Activated naive CD8-positive, alpha-beta T cell treated with anti-CD3 and anti-CD28 coated beads, Interleukin-2, amount 10 ng/mL, durations not matched to agents 7 days and 5 days (primary cell): ENCODE results near the gene SAA4. TPM values are rescaled to one million over a fixed set of nuclear protein-coding genes. Genes with fewer than 3 reads are reported as not detected.
"Not testable (repeated sequence)": the region's sequence is repeated elsewhere in the genome, so short reads cannot be mapped to it uniquely, and the experiment has no call there.

Experiments used
- ATAC-seq: fragments of 150-1000 bp; cut with Tn5 transposase; one replicate; pipeline ENCODE4 v1.10.0; 2021; ENCODE audit warnings: low read depth, moderate library complexity
- POLR2A ChIA-PET: fragments of 350-600 bp; sonication (Branson Sonifier 250); formaldehyde crosslinking; loops from one replicate; lab custom pipeline; 2021; ENCODE audit warnings: antibody characterized with exemption; lab: Charles Lee
- DNase-seq: peaks from one replicate; pipeline ENCODE4 v3.0.0; 2021
- H3K27ac Mint-ChIP-seq: one replicate; pipeline ENCODE4 v1.8.0; 2022; ENCODE audit warnings: mild to moderate bottlenecking, mixed read lengths
- H3K27me3 Mint-ChIP-seq: one replicate; pipeline ENCODE4 v1.8.0; 2022; ENCODE audit warnings: mild to moderate bottlenecking, moderate library complexity, mixed read lengths
- H3K36me3 Mint-ChIP-seq: one replicate; pipeline ENCODE4 v1.8.0; 2021; ENCODE audit warnings: mild to moderate bottlenecking, mixed read lengths
- H3K4me1 Mint-ChIP-seq: one replicate; pipeline ENCODE4 v1.8.0; 2021; ENCODE audit warnings: mixed read lengths
- H3K4me3 Mint-ChIP-seq: one replicate; pipeline ENCODE4 v1.8.0; 2022; ENCODE audit warnings: mild to moderate bottlenecking, moderate library complexity, mixed read lengths
- H3K9me3 Mint-ChIP-seq: one replicate; pipeline ENCODE4 v1.8.0; 2021; ENCODE audit warnings: mixed read lengths
- total RNA-seq, 2 experiments: library from RNA; stranded (reverse); gene quantifications; one replicate each; pipeline ENCODE4 v1.2.3, GENCODE V29; 2021

Gene SAA4
- total RNA-seq, 2 experiments from 2014 or later, result not detected

DNA sequence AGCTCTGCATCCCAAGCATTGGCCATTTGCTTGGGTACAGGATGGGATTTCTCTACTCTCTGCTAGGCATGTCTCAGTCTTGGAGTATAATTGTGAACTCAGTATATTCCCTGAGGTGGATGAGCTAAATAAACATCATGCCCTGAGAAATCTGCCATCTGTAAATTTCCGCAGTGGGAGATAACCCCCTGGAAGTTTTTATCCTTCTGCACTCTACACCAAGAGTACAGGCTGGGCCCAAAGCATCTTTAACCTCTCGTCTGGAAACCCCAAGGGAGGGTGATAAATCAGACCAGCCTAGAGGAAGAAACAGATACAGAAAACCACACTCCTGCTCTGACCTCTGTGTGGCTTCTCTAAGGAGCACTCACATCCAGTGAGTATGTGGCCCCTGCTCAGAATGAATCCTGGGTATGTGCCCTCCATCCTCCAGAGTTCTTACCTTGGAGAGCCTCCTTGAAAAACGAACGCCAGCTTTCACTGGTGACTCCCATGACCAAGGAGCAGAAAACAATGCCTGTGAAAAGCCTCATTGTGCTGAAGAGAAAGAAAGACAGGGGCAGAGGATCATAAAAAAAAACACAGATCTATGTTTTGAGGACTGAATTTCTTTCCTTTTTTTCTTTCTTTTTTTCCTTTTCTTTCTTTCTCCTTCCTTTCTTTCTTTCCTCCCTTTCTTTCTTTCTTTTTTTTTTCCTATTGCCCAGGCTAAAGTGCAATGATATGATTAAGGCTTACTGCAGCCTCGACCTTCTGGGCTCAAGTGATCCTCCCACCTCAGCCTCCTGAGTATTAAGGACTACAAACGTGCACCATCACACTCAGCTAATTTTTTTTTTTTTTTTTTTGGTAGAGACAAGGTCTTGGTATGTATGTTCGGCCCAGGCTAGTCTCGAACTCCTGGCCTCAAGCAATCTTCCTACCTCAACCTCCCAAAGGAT, 938 bp downstream of the SAA4 start:
- Mint-ChIP-seq H3K36me3 (no peaks in the 10 kb centered on the region), H3K4me1 (no peaks in the 10 kb centered on the region), H3K27ac (no peak overlapping the region), H3K9me3 (no peaks in the 10 kb centered on the region), H3K27me3 (peaks cover 65% of the 10 kb centered on the region), H3K4me3 (no peak overlapping the region)
- POLR2A ChIA-PET, result no interaction called here
- no peak for ATAC-seq
- DNase-seq, result no peak

DNA sequence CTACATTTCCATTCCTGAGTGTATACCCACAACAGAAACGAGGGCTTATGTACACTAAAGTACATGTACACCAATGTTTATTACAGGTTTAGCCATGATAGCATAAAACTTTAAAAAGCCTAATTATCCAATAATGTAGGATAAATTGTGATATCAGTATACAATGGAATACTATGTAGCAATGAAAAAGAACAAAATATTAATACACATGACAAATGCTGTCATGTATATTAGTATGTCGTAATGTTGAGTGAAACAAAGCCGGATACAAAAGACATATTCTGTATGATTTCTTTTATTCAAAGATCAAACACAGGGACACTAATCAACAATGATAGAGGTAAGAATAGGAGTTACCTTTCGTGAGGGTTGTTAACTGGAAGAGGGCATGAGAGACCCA, 2.7 kb downstream of the SAA4 start:
- ATAC-seq (no peak), DNase-seq (no peak)
- no peaks in the 10 kb centered on the region for H3K9me3 Mint-ChIP-seq
- POLR2A ChIA-PET, result no interaction called here
- no peaks in the 10 kb centered on the region for H3K4me1 Mint-ChIP-seq
- H3K4me3 Mint-ChIP-seq, result no peak overlapping the region
- no peaks in the 10 kb centered on the region for H3K36me3 Mint-ChIP-seq
- H3K27ac Mint-ChIP-seq, result no peak overlapping the region
- peaks cover 56% of the 10 kb centered on the region for H3K27me3 Mint-ChIP-seq

GRCh38 chr11:18230859-18231258, 5.7 kb downstream of the SAA4 start:
- Mint-ChIP-seq H3K4me3 (no peak overlapping the region), H3K9me3 (no peaks in the 10 kb centered on the region), H3K4me1 (no peaks in the 10 kb centered on the region), H3K27ac (no peak overlapping the region), H3K27me3 (peaks cover 31% of the 10 kb centered on the region), H3K36me3 (no peaks in the 10 kb centered on the region)
- DNase-seq, result no peak
- POLR2A ChIA-PET, result no interaction called here
- no peak for ATAC-seq

DNA sequence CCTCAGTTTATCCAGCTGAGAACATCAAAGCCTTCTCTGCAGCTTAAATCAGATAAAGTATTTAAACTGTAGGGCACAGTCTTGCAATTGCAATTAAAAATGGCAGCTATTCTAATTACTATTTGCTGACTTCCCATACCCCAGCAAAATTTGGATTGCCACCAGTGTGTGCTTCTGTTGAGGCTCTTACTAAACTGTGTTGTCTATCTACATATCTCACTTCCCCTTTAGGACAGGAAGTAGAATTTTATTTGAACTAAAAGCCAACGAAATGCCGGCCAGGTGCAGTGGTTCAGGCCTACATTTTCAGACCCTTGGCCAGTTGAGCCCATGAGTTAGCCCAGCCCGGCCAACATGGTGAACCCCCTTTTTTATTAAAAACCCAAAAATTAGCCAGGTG, 7.1 kb downstream of the SAA4 start:
- H3K4me1 Mint-ChIP-seq, result no peaks in the 10 kb centered on the region
- POLR2A ChIA-PET, result interaction anchor here (0.7 kb wide), 1 partner anchor 504 kb away, joined by 3 read pairs; no protein-coding TSS in a partner anchor
- H3K27me3 Mint-ChIP-seq, result peaks cover 28% of the 10 kb centered on the region
- H3K9me3 Mint-ChIP-seq, result no peaks in the 10 kb centered on the region
- no peak for DNase-seq
- H3K4me3 Mint-ChIP-seq, result no peak overlapping the region
- no peak overlapping the region for H3K27ac Mint-ChIP-seq
- no peak for ATAC-seq
- no peaks in the 10 kb centered on the region for H3K36me3 Mint-ChIP-seq

DNA sequence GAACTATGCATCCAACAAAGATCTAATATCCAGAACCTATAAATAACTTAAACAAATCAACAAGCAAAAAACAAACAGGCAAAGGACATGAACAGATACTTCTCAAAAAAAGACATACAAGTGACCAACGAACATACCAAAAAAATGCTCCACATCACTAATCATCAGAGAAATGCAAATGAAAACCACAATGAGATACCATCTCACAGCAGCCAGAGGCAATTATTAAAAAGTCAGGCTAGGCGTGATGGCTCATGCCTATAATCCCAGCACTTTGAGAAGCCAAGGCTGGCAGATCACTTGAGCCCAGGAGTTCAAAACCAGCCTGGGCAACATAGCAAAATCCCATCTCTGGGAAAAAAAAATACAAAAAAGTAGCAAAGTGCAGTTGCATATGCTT, 10.7 kb downstream of the SAA4 start:
- H3K4me3 Mint-ChIP-seq, result no peak overlapping the region
- H3K27ac Mint-ChIP-seq, result no peak overlapping the region
- ATAC-seq (no peak), DNase-seq (no peak)
- H3K27me3 Mint-ChIP-seq, result peaks cover 9% of the 10 kb centered on the region
- no peaks in the 10 kb centered on the region for H3K9me3 Mint-ChIP-seq
- H3K4me1 Mint-ChIP-seq, result no peaks in the 10 kb centered on the region
- POLR2A ChIA-PET, result no interaction called here
- H3K36me3 Mint-ChIP-seq, result no peaks in the 10 kb centered on the region

- Mint-ChIP-seq H3K4me1 (no peaks in the 10 kb centered on the region), H3K9me3 (no peaks in the 10 kb centered on the region), H3K4me3 (no peak overlapping the region), H3K27ac (no peak overlapping the region), H3K36me3 (no peaks in the 10 kb centered on the region), H3K27me3 (peaks cover 17% of the 10 kb centered on the region)
- no peak for ATAC-seq
- DNase-seq, result no peak
- POLR2A ChIA-PET, result no interaction called here
Measured at GRCh38 chr11:18223591-18224387, 12.8 kb downstream of the SAA4 start.

GRCh38 chr11:18222814-18223421, 13.7 kb downstream of the SAA4 start:
- H3K9me3 Mint-ChIP-seq, result no peaks in the 10 kb centered on the region
- DNase-seq, result no peak
- no peaks in the 10 kb centered on the region for H3K36me3 Mint-ChIP-seq
- peaks cover 17% of the 10 kb centered on the region for H3K27me3 Mint-ChIP-seq
- no peak overlapping the region for H3K27ac Mint-ChIP-seq
- POLR2A ChIA-PET, result no interaction called here
- no peak for ATAC-seq
- H3K4me3 Mint-ChIP-seq, result no peak overlapping the region
- H3K4me1 Mint-ChIP-seq, result no peaks in the 10 kb centered on the region

DNA sequence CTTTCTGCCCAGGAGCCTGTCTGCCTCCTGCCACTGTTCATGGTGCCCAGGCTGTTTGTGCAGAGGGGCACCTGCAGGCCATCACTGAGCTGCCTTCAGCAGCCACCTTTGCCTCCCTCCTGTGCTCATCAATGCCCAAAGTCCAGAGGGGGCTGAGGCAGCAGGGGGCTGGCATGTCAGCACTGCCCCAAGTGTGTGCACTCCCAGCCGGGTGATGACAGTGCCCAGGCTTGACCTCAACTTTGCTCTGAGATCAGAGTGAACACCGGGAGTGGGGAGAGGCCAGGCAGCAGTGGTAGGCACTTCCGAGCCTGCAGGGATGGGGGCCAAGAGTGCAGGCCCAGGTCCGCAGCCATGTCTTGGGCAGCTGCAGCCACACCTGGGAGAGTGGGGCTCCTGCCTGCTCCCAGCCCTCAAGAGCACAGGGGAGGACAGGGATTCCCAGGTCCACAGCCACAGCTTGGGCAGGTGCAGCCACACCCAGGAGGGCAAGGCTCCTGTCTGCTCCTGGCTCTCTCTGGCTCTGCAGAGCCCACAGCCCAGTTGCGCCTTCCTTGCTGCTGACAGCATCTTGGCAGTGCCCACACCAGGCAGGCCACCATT, 15.2 kb downstream of the SAA4 start:
- POLR2A ChIA-PET, result no interaction called here
- ATAC-seq, result no peak
- no peaks in the 10 kb centered on the region for H3K9me3 Mint-ChIP-seq
- H3K27ac Mint-ChIP-seq, result no peak overlapping the region
- H3K4me3 Mint-ChIP-seq, result no peak overlapping the region
- no peak for DNase-seq
- H3K27me3 Mint-ChIP-seq, result peaks cover 23% of the 10 kb centered on the region
- no peaks in the 10 kb centered on the region for H3K36me3 Mint-ChIP-seq
- H3K4me1 Mint-ChIP-seq, result no peaks in the 10 kb centered on the region

GRCh38 chr11:18209058-18209457, 27.5 kb downstream of the SAA4 start:
- Mint-ChIP-seq H3K4me3 (no peak overlapping the region), H3K27me3 (peaks cover 64% of the 10 kb centered on the region), H3K4me1 (peaks cover 1% of the 10 kb centered on the region), H3K36me3 (no peaks in the 10 kb centered on the region), H3K9me3 (no peaks in the 10 kb centered on the region), H3K27ac (no peak overlapping the region)
- ATAC-seq, result no peak
- POLR2A ChIA-PET, result no interaction called here
- no peak for DNase-seq

DNA sequence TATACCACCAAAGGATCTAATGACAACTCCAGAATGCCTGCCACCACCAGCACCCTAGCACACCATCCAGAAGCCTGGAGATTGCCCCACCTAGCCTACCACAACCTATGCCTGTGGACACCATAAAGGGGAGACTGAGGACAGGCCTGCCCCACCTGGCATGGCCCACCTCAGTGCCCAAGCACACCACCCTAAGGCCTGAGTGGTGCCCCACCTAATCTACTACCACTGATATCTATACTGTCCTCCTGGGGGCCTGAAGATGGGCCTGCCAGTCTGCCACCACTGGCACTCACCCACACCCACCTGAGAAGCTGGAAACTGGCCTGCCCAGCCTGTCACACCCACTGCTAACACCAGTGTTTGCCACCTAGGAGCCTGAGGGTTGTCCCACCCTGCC, 31.8 kb downstream of the SAA4 start:
- H3K4me3 Mint-ChIP-seq, result no peak overlapping the region
- peaks cover 1% of the 10 kb centered on the region for H3K4me1 Mint-ChIP-seq
- H3K27me3 Mint-ChIP-seq, result peaks cover 54% of the 10 kb centered on the region
- ATAC-seq (no peak), DNase-seq (no peak)
- H3K9me3 Mint-ChIP-seq, result no peaks in the 10 kb centered on the region
- H3K36me3 Mint-ChIP-seq, result no peaks in the 10 kb centered on the region
- no peak overlapping the region for H3K27ac Mint-ChIP-seq
- POLR2A ChIA-PET, result no interaction called here

DNA sequence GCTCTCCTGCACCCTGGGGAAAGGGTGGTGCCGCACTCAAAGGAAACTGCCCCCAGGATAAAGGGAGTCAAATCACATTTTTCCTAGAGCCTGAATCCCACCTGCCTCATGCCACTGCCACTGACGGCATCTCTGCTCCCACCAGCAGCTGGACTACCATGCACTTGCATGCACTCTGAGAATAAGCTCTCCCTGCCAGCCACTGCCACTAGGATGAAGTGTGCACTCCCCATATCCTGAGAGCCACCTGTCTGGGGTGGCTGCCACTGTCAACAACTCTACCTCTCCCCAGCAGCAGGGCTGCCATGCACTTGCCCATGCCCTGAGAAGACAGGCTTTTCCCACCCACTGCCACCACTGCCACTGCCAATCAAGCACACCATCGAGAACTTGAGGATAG, 32.4 kb downstream of the SAA4 start:
- no peaks in the 10 kb centered on the region for H3K9me3 Mint-ChIP-seq
- H3K27ac Mint-ChIP-seq, result no peak overlapping the region
- ATAC-seq, result no peak
- no peaks in the 10 kb centered on the region for H3K36me3 Mint-ChIP-seq
- no peak overlapping the region for H3K4me3 Mint-ChIP-seq
- DNase-seq, result no peak
- POLR2A ChIA-PET, result no interaction called here
- peaks cover 1% of the 10 kb centered on the region for H3K4me1 Mint-ChIP-seq
- H3K27me3 Mint-ChIP-seq, result peaks cover 54% of the 10 kb centered on the region

GRCh38 chr11:18203723-18204122, 32.9 kb downstream of the SAA4 start:
- POLR2A ChIA-PET, result no interaction called here
- H3K9me3 Mint-ChIP-seq, result no peaks in the 10 kb centered on the region
- no peak for ATAC-seq
- H3K4me1 Mint-ChIP-seq, result peaks cover 1% of the 10 kb centered on the region
- no peak overlapping the region for H3K4me3 Mint-ChIP-seq
- H3K27me3 Mint-ChIP-seq, result peaks cover 52% of the 10 kb centered on the region
- no peak for DNase-seq
- H3K36me3 Mint-ChIP-seq, result no peaks in the 10 kb centered on the region
- no peak overlapping the region for H3K27ac Mint-ChIP-seq

DNA sequence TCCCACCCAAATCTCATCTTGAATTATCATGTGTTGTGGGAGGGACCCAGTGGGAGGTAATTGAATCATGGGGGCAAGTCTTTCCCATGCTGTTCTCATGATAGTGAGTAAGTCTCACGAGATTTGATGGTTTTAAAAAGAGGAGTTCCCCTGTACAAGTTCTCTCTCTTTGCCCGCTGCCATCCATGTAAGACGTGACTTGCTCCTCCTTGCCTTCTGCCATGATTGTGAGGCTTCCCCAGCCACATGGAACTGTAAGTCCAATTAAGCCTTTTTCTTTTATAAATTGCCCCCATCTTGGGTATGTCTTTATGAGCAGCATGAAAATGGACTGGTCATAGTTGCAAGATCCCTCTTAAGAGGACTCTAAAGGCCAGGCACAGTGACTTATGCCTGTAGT, 38.9 kb downstream of the SAA4 start:
- H3K36me3 Mint-ChIP-seq, H3K4me3 Mint-ChIP-seq, H3K9me3 Mint-ChIP-seq, ATAC-seq, H3K4me1 Mint-ChIP-seq, DNase-seq, H3K27ac Mint-ChIP-seq, POLR2A ChIA-PET: not testable (repeated sequence)
- peaks cover 25% of the 10 kb centered on the region for H3K27me3 Mint-ChIP-seq
